OCI-LY3 (cell line): ENCODE data around the gene LMO7.

Source experiments
- H2AFZ ChIP-seq: fragments of 200-600, 300-600 bp; shearing (Covaris generic); 2 replicates; pipeline ENCODE4 v1.6.0; 2014; ENCODE audit warnings: antibody characterized with exemption, low read depth, low read length
- H3K27ac ChIP-seq: fragments of 200-600, 300-600 bp; sonication (generic); 2 replicates; pipeline ENCODE4 v1.5.1; 2014; ENCODE audit warnings: mild to moderate bottlenecking, low read length, moderate library complexity, mixed read lengths
- H3K27me3 ChIP-seq: fragments of 200-600, 300-600 bp; sonication (generic); 2 replicates; pipeline ENCODE4 v1.6.1; 2014; ENCODE audit warnings: low read depth, low read length, mixed read lengths
- H3K36me3 ChIP-seq: fragments of 200-600, 300-600 bp; sonication (generic); replicated peaks from 2 replicates; pipeline ENCODE3; 2014; ENCODE audit warnings: low read depth, low read length, mixed read lengths
- H3K4me1 ChIP-seq: fragments of 300-600, 200-600 bp; sonication (generic); 2 replicates; pipeline ENCODE4 v1.6.1; 2014; ENCODE audit warnings: low read length, mixed read lengths
- H3K4me2 ChIP-seq: fragments of 200-600, 300-600 bp; sonication (generic); 2 replicates; pipeline ENCODE4 v1.6.1; 2014; ENCODE audit warnings: low read length, mixed read lengths
- H3K4me3 ChIP-seq: fragments of 300-600, 200-600 bp; sonication (generic); 2 replicates; pipeline ENCODE4 v1.5.1; 2014; ENCODE audit warnings: antibody characterized with exemption, mild to moderate bottlenecking, low read length, moderate library complexity
- H3K79me2 ChIP-seq: fragments of 300-600, 200-600 bp; shearing (Covaris generic); 2 replicates; pipeline ENCODE4 v1.6.1; 2014; ENCODE audit warnings: mild to moderate bottlenecking, low read length, mixed read lengths
- H3K9ac ChIP-seq: fragments of 300-600, 200-600 bp; shearing (Covaris generic); 2 replicates; pipeline ENCODE4 v1.6.0; 2014; ENCODE audit warnings: mild to moderate bottlenecking, low read length, moderate library complexity
- H3K9me3 ChIP-seq: fragments of 200-600, 300-600 bp; shearing (Covaris generic); 2 replicates; pipeline ENCODE4 v1.6.1; 2014; ENCODE audit warnings: low read length, mixed read lengths; ENCODE audit not compliant: insufficient read depth
- H4K20me1 ChIP-seq: fragments of 200-600, 300-600 bp; sonication (generic); 2 replicates; pipeline ENCODE4 v1.6.1; 2016; ENCODE audit warnings: low read length, mixed read lengths; ENCODE audit not compliant: insufficient read depth
- CTCF ChIP-seq: fragments of 200-600, 300-600 bp; sonication (generic); IDR thresholded peaks from 2 replicates; pipeline ENCODE4 v1.5.1; 2014; ENCODE audit warnings: antibody characterized with exemption, low read length, low read depth
- EZH2phosphoT487 ChIP-seq: fragments of 200-600 bp; shearing (Covaris generic); IDR thresholded peaks from 2 replicates; pipeline ENCODE4 v1.6.1; 2018; ENCODE audit warnings: antibody characterized with exemption, mixed run types, low read depth

Gene LMO7

GRCh38 chr13:75713852-75714251 lies 77.7 kb downstream of the LMO7 start:
- Histone ChIP-seq H3K79me2 (no peaks in the 10 kb centered on the region), H3K9ac (no peak overlapping the region), H3K27ac (no peak overlapping the region), H3K9me3 (no peaks in the 10 kb centered on the region), H3K4me3 (no peak overlapping the region), H3K4me2 (no peak overlapping the region), H4K20me1 (no peaks in the 10 kb centered on the region), H3K27me3 (no peaks in the 10 kb centered on the region), H3K4me1 (no peaks in the 10 kb centered on the region), H3K36me3 (no peaks in the 10 kb centered on the region), H2AFZ (no peak overlapping the region)
- TF ChIP-seq EZH2phosphoT487: no peak
- no peak for TF ChIP-seq CTCF

GRCh38 chr13:75715601-75716523 lies 79.7 kb downstream of the LMO7 start:
- no peaks in the 10 kb centered on the region for H3K36me3 ChIP-seq
- H3K4me2 ChIP-seq: no peak overlapping the region
- H3K27me3 ChIP-seq: no peaks in the 10 kb centered on the region
- no peaks in the 10 kb centered on the region for H4K20me1 ChIP-seq
- H3K27ac ChIP-seq: no peak overlapping the region
- TF ChIP-seq CTCF: no peak
- TF ChIP-seq EZH2phosphoT487: no peak
- no peak overlapping the region for H3K9ac ChIP-seq
- no peaks in the 10 kb centered on the region for H3K4me1 ChIP-seq
- H3K79me2 ChIP-seq: no peaks in the 10 kb centered on the region
- H3K4me3 ChIP-seq: no peak overlapping the region
- no peaks in the 10 kb centered on the region for H3K9me3 ChIP-seq
- H2AFZ ChIP-seq: no peak overlapping the region

- no peak overlapping the region for H3K4me2 ChIP-seq
- no peak overlapping the region for H2AFZ ChIP-seq
- H3K27me3 ChIP-seq: no peaks in the 10 kb centered on the region
- H3K79me2 ChIP-seq: no peaks in the 10 kb centered on the region
- H3K27ac ChIP-seq: no peak overlapping the region
- H3K4me3 ChIP-seq: no peak overlapping the region
- H3K9me3 ChIP-seq: no peaks in the 10 kb centered on the region
- no peak for TF ChIP-seq EZH2phosphoT487
- no peak for TF ChIP-seq CTCF
- H3K4me1 ChIP-seq: no peaks in the 10 kb centered on the region
- no peak overlapping the region for H3K9ac ChIP-seq
- H3K36me3 ChIP-seq: no peaks in the 10 kb centered on the region
- no peaks in the 10 kb centered on the region for H4K20me1 ChIP-seq
These were observed 81.4 kb downstream of the LMO7 start for GRCh38 chr13:75717525-75717924.

- TF ChIP-seq EZH2phosphoT487 (no peak), CTCF (no peak)
- no peaks in the 10 kb centered on the region for H3K36me3 ChIP-seq
- no peaks in the 10 kb centered on the region for H4K20me1 ChIP-seq
- no peaks in the 10 kb centered on the region for H3K27me3 ChIP-seq
- H3K9ac ChIP-seq: no peak overlapping the region
- H3K27ac ChIP-seq: no peak overlapping the region
- H2AFZ ChIP-seq: no peak overlapping the region
- no peak overlapping the region for H3K4me3 ChIP-seq
- H3K4me2 ChIP-seq: no peak overlapping the region
- no peaks in the 10 kb centered on the region for H3K4me1 ChIP-seq
- H3K79me2 ChIP-seq: no peaks in the 10 kb centered on the region
- no peaks in the 10 kb centered on the region for H3K9me3 ChIP-seq
These were observed 85.2 kb downstream of the LMO7 start for GRCh38 chr13:75721307-75721706.
